Testis (tissue), 2 donors: ENCODE measurements around the gene RNF222.

Experiments
- CTCF ChIP-seq, 3 experiments: fragments of 450-650 bp in 2 of 3; fragments of 200-600 bp in 1 of 3; sonication (generic) in 1 of 3; IDR thresholded peaks; one replicate each; pipeline ENCODE4 v1.5.1; 2016 to 2019; ENCODE audit warnings: antibody characterized with exemption in 3 of 3, mild to moderate bottlenecking in 2 of 3, moderate library complexity in 1 of 3
- POLR2A ChIP-seq: fragments of 450-650 bp; IDR thresholded peaks from one replicate; pipeline ENCODE4 v1.6.1; 2017; ENCODE audit warnings: antibody characterized with exemption, mild to moderate bottlenecking, moderate library complexity

- TF ChIP-seq CTCF (IDR thresholded peaks at IDR 0.05): no peak
- no peak for TF ChIP-seq POLR2A
Measured at GRCh38 chr17:8372422-8372821, 25.2 kb downstream of the RNF222 start.
